Testis (tissue), 2 donors: ENCODE measurements around the gene YPEL1.

ENCODE experiments used
- POLR2A ChIP-seq: fragments of 450-650 bp; IDR thresholded peaks from one replicate; pipeline ENCODE4 v1.6.1; 2017; ENCODE audit warnings: antibody characterized with exemption, mild to moderate bottlenecking, moderate library complexity
- TF ChIP-seq, protein P1 (sequence below), 3 experiments: fragments of 450-650 bp in 2 of 3; fragments of 200-600 bp in 1 of 3; sonication (generic) in 1 of 3; IDR thresholded peaks; one replicate each; pipeline ENCODE4 v1.5.1; 2016 to 2019; ENCODE audit warnings: antibody characterized with exemption in 3 of 3, mild to moderate bottlenecking in 2 of 3, moderate library complexity in 1 of 3

DNA sequence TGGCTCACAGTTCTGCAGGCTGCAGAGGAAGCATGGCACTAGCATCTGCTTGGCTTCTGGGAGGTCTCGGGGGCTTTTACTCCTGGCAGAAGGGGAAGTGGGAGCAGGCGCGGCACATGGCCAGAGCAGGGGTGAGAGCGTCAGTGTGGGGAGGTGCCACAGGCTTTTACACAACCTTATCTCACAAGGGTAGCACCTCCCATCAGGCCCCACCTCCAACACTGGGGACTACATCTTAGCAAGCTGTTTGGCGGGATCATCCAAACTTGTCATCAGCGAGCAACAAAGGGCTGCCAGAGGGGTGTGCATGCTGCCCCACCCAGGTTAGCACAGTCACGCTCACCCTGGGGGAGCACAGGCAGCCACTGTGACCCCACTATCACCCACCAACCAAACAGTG is 18.9 kb upstream of the YPEL1 start:
- TF ChIP-seq, protein P1, sequence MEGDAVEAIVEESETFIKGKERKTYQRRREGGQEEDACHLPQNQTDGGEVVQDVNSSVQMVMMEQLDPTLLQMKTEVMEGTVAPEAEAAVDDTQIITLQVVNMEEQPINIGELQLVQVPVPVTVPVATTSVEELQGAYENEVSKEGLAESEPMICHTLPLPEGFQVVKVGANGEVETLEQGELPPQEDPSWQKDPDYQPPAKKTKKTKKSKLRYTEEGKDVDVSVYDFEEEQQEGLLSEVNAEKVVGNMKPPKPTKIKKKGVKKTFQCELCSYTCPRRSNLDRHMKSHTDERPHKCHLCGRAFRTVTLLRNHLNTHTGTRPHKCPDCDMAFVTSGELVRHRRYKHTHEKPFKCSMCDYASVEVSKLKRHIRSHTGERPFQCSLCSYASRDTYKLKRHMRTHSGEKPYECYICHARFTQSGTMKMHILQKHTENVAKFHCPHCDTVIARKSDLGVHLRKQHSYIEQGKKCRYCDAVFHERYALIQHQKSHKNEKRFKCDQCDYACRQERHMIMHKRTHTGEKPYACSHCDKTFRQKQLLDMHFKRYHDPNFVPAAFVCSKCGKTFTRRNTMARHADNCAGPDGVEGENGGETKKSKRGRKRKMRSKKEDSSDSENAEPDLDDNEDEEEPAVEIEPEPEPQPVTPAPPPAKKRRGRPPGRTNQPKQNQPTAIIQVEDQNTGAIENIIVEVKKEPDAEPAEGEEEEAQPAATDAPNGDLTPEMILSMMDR (IDR thresholded peaks at IDR 0.05) = no peak
- TF ChIP-seq POLR2A = no peak
